ENCODE results near the gene PSMD1. TPM values are rescaled to one million over a fixed set of nuclear protein-coding genes. Genes with fewer than 3 reads are reported as not detected.
"Not testable (repeated sequence)": the region's sequence is repeated elsewhere in the genome, so short reads cannot be mapped to it uniquely, and the experiment has no call there.

Gene PSMD1
- total RNA-seq, 2 donors from 2014 or later = 47.1 to 73.1 TPM

GRCh38 chr2:231177156-231178025 lies 120.7 kb downstream of the PSMD1 start:
- TF ChIP-seq CTCF (IDR thresholded peaks at IDR 0.05) = no peak
- TF ChIP-seq POLR2AphosphoS5 (IDR thresholded peaks at IDR 0.05) = no peak
- TF ChIP-seq POLR2A (IDR thresholded peaks at IDR 0.05) = no peak
- no peak for DNase-seq (ENCODE audit: low spot score)
- no peaks in the 10 kb centered on the region for H3K27me3 ChIP-seq (replicated peaks; ENCODE audit: insufficient read depth)
- intact Hi-C loops (cut with DNase I) = no loop called here
- H3K9me3 ChIP-seq = no peaks in the 10 kb centered on the region
- H3K4me3 ChIP-seq = no peak overlapping the region
- no peak overlapping the region for H3K27ac ChIP-seq
- H3K4me1 ChIP-seq (replicated peaks) = no peaks in the 10 kb centered on the region
- H3K36me3 ChIP-seq = no peaks in the 10 kb centered on the region
- 72% methylated on average over 11 of the region's 11 CpGs for WGBS

GRCh38 chr2:231178805-231179204 lies 122.1 kb downstream of the PSMD1 start:
- H3K9me3 ChIP-seq; H3K36me3 ChIP-seq; intact Hi-C loops (cut with DNase I); H3K4me3 ChIP-seq; H3K27me3 ChIP-seq (replicated peaks; ENCODE audit: insufficient read depth); H3K27ac ChIP-seq; DNase-seq (ENCODE audit: low spot score); H3K4me1 ChIP-seq (replicated peaks): not testable (repeated sequence)
- WGBS = 74% methylated on average over 5 of the region's 5 CpGs

GRCh38 chr2:231181860-231182512 lies 125.3 kb downstream of the PSMD1 start:
- WGBS = 82% methylated on average over 12 of the region's 12 CpGs

GRCh38 chr2:231182513-231182899 lies 125.8 kb downstream of the PSMD1 start:
- WGBS = 73% methylated on average over 8 of the region's 8 CpGs
- H3K27ac ChIP-seq = no peak overlapping the region

More at GRCh38 chr2:231181860-231182512, 125.3 kb downstream of the PSMD1 start:
- intact Hi-C loops (cut with DNase I) = no loop called here
- H3K4me1 ChIP-seq (replicated peaks) = no peaks in the 10 kb centered on the region
- H3K4me3 ChIP-seq = no peak overlapping the region
- no peaks in the 10 kb centered on the region for H3K27me3 ChIP-seq (replicated peaks; ENCODE audit: insufficient read depth)
- no peak overlapping the region for H3K27ac ChIP-seq
- H3K36me3 ChIP-seq = no peaks in the 10 kb centered on the region
- DNase-seq (ENCODE audit: low spot score) = no peak
- H3K9me3 ChIP-seq = no peaks in the 10 kb centered on the region
- TF ChIP-seq POLR2A (IDR thresholded peaks at IDR 0.05) (no peak), POLR2AphosphoS5 (IDR thresholded peaks at IDR 0.05) (no peak), CTCF (IDR thresholded peaks at IDR 0.05) (no peak)

More at GRCh38 chr2:231182513-231182899, 125.8 kb downstream of the PSMD1 start:
- intact Hi-C loops (cut with DNase I) = no loop called here
- Histone ChIP-seq H3K36me3 (no peaks in the 10 kb centered on the region), H3K4me3 (no peak overlapping the region), H3K4me1 (replicated peaks) (no peaks in the 10 kb centered on the region), H3K9me3 (no peaks in the 10 kb centered on the region), H3K27me3 (replicated peaks; ENCODE audit: insufficient read depth) (no peaks in the 10 kb centered on the region)
- TF ChIP-seq POLR2A (IDR thresholded peaks at IDR 0.05) = no peak
- no peak for TF ChIP-seq CTCF (IDR thresholded peaks at IDR 0.05)
- no peak for TF ChIP-seq POLR2AphosphoS5 (IDR thresholded peaks at IDR 0.05)
- no peak for DNase-seq (ENCODE audit: low spot score)

Measured in prostate gland (tissue), 2 donors.